GM12865 (cell line): ENCODE results near the gene RELN.

Source experiments
- DNase-seq: peaks from one replicate; pipeline ENCODE4 v3.0.0; 2010; ENCODE audit warnings: low read depth
- H3K4me3 ChIP-seq: 2 replicates; pipeline ENCODE4 v1.5.1; 2011; ENCODE audit warnings: mild to moderate bottlenecking, low read depth, low read length, control low read depth
- CTCF ChIP-seq: IDR thresholded peaks from 2 replicates; pipeline ENCODE4 v1.5.1; 2011; ENCODE audit warnings: low read length, control low read depth, low read depth, inconsistent platforms; ENCODE audit not compliant: insufficient read depth; ENCODE audit errors: missing control alignments

The RELN gene

GRCh38 chr7:104029765-104030164, 40.3 kb upstream of the RELN start:
- no peak for TF ChIP-seq CTCF
- no peak overlapping the region for H3K4me3 ChIP-seq
- DNase-seq: no peak

GRCh38 chr7:104024632-104025031, 35.2 kb upstream of the RELN start:
- no peak for DNase-seq
- no peak overlapping the region for H3K4me3 ChIP-seq
- TF ChIP-seq CTCF: no peak

GRCh38 chr7:104023100-104023499, 33.6 kb upstream of the RELN start:
- no peak for TF ChIP-seq CTCF
- H3K4me3 ChIP-seq: no peak overlapping the region
- DNase-seq: no peak

- no peak overlapping the region for H3K4me3 ChIP-seq
- no peak for TF ChIP-seq CTCF
- no peak for DNase-seq
These were observed 29.0 kb upstream of the RELN start for GRCh38 chr7:104018425-104018824.

- DNase-seq: no peak
- H3K4me3 ChIP-seq: no peak overlapping the region
- TF ChIP-seq CTCF: no peak
These were observed 27.5 kb upstream of the RELN start for GRCh38 chr7:104017001-104017400.

DNA sequence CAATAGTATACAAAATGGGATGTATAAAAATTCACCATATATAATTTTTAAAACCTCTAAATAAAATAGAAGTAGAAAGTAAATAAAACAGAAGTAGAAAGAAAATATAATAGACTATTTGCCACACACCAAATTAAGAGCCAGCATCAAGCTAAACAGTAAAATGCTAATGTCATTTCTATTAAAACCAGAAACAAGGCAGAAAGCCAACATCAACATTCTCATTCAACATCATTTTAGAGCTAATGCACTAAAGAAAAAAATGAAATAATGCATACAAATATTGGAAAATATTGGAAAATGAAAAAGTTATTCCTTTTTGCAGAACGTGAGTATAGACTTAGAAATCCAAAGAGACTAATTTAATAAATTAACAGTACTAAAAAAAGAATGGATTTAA, 23.4 kb upstream of the RELN start:
- no peak overlapping the region for H3K4me3 ChIP-seq
- DNase-seq: no peak
- TF ChIP-seq CTCF: no peak

- TF ChIP-seq CTCF: no peak
- DNase-seq: no peak
- no peak overlapping the region for H3K4me3 ChIP-seq
These were observed 22.4 kb upstream of the RELN start for GRCh38 chr7:104011829-104012228.
